Panc1 (cell line): ENCODE data around the gene UBTD1. TPM values are rescaled to one million over a fixed set of nuclear protein-coding genes. Genes with fewer than 3 reads are reported as not detected.

Source experiments
- ATAC-seq: fragments of 200-7000 bp; cut with Tn5 transposase; 2 replicates; pipeline ENCODE4 v1.9.1; 2020; ENCODE audit warnings: mild to moderate bottlenecking, moderate library complexity
- BruUV-seq: library from RNA; stranded (reverse); fragments of 400-500 nt; replicated peaks from 2 replicates; lab custom pipeline; 2021; lab: Mats Ljungman, UMichigan
- CTCF ChIA-PET: fragments of 300-600 bp; sonication (Branson Sonifier 250); formaldehyde crosslinking; loops from one replicate; lab custom pipeline; 2022; ENCODE audit warnings: antibody characterized with exemption; lab: Charles Lee
- POLR2A ChIA-PET: fragments of 300-600 bp; sonication (Branson Sonifier 250); formaldehyde crosslinking; loops from one replicate; lab custom pipeline; 2022; ENCODE audit warnings: antibody characterized with exemption; lab: Charles Lee
- DNase-seq: peaks from one replicate; pipeline ENCODE4 v3.0.0-alpha.2; 2010; ENCODE audit warnings: low read depth, low spot score
- H3K27ac ChIP-seq: 2 replicates; pipeline ENCODE4 v1.5.1; 2011; ENCODE audit warnings: mild to moderate bottlenecking, low read length, inconsistent platforms
- H3K27me3 ChIP-seq: fragments of 200-500 bp; sonication (Bioruptor generic); 2 replicates; pipeline ENCODE4 v1.6.0; 2014; ENCODE audit warnings: low read length, inconsistent platforms; ENCODE audit not compliant: control insufficient read depth, insufficient read depth
- H3K36me3 ChIP-seq: fragments of 200-500 bp; sonication (Bioruptor generic); 2 replicates; pipeline ENCODE4 v1.5.1; 2014; ENCODE audit warnings: inconsistent platforms, mild to moderate bottlenecking, low read length, moderate library complexity; ENCODE audit not compliant: control insufficient read depth, insufficient read depth
- H3K4me1 ChIP-seq: 2 replicates; pipeline ENCODE4 v1.5.1; 2011; ENCODE audit warnings: inconsistent platforms, mild to moderate bottlenecking, low read length, moderate library complexity; ENCODE audit not compliant: control insufficient read depth, insufficient read depth
- H3K4me3 ChIP-seq, 2 experiments: 2 replicates each; pipeline ENCODE4 v1.5.1; 2011 to 2012; ENCODE audit warnings: low read depth in 2 of 2, low read length in 2 of 2, mild to moderate bottlenecking in 2 of 2, inconsistent platforms in 1 of 2, moderate library complexity in 1 of 2
- H3K9me3 ChIP-seq: fragments of 200-500 bp; sonication (Bioruptor generic); 2 replicates; pipeline ENCODE4 v1.5.1; 2014; ENCODE audit warnings: low read depth, mild to moderate bottlenecking, inconsistent platforms, low read length, moderate library complexity; ENCODE audit not compliant: control insufficient read depth, insufficient read depth
- CTCF ChIP-seq: fragments of 450-650 bp; IDR thresholded peaks from 2 replicates; pipeline ENCODE4 v1.5.1; 2017; ENCODE audit warnings: mild to moderate bottlenecking
- POLR2AphosphoS5 ChIP-seq: IDR thresholded peaks from 2 replicates; pipeline ENCODE4 v1.6.1; 2012; ENCODE audit warnings: mild to moderate bottlenecking, low read depth, low read length, moderate library complexity
- REST ChIP-seq, 2 experiments: IDR thresholded peaks; 2 replicates each; pipeline ENCODE4 v1.6.1; 2011 to 2012; ENCODE audit warnings: low read depth in 2 of 2, control low read depth in 1 of 2, low read length in 1 of 2, mild to moderate bottlenecking in 1 of 2, moderate library complexity in 1 of 2; ENCODE audit not compliant: insufficient read depth in 1 of 2
- SIN3A ChIP-seq: IDR thresholded peaks from 2 replicates; pipeline ENCODE4 v1.6.1; 2012; ENCODE audit warnings: low read depth, mild to moderate bottlenecking, low read length, moderate library complexity, borderline replicate concordance; ENCODE audit not compliant: insufficient read depth
- TCF7L2 ChIP-seq: IDR thresholded peaks from 2 replicates; pipeline ENCODE4 v1.6.1; 2011; ENCODE audit warnings: mild to moderate bottlenecking, low read depth, low read length, inconsistent platforms
- in situ Hi-C: cut with HindIII; loops from 2 replicates; pipeline ENCODE4 v1.10.0; 2016; ENCODE audit warnings: low sequenced_read_pairs, low pct_unique_long_range_greater_than_20kb
- intact Hi-C: fragments of 100-400 bp; cut with micrococcal nuclease; formaldehyde crosslinking; loops from one replicate; pipeline ENCODE4 v1.10.0; 2022; ENCODE audit not compliant: unreplicated experiment
- total RNA-seq: library from RNA; stranded (reverse); gene quantifications from one replicate; pipeline ENCODE4 v1.2.1, GENCODE V29; 2021; ENCODE audit not compliant: unreplicated experiment

The UBTD1 gene
- total RNA-seq, 1 experiment from 2014 or later = 55.6 TPM

GRCh38 chr10:97538411-97538810 is 39.7 kb downstream of the UBTD1 start:
- H3K27me3 ChIP-seq = no peaks in the 10 kb centered on the region
- TF ChIP-seq REST (IDR thresholded peaks at IDR 0.05; ENCODE audit: insufficient read depth in 1 of 2, low read depth in 2 of 2, low read length in 1 of 2) (no peak), TCF7L2 (no peak), POLR2AphosphoS5 (no peak), CTCF (no peak), SIN3A (no peak)
- H3K4me1 ChIP-seq = peaks cover 60% of the 10 kb centered on the region
- H3K36me3 ChIP-seq = no peaks in the 10 kb centered on the region
- no TSS peak for BruUV-seq
- no peaks in the 10 kb centered on the region for H3K9me3 ChIP-seq
- intact Hi-C loops (no loop called here), in situ Hi-C loops (no loop called here)
- no peak overlapping the region for H3K4me3 ChIP-seq
- ChIA-PET CTCF (interaction anchor here (0.6 to 1.3 kb wide), 5 partner anchors 14 to 347 kb away, joined by 3 to 8 read pairs (median 3); no protein-coding TSS in a partner anchor), POLR2A (no interaction called here)
- H3K27ac ChIP-seq = peak overlapping the region; percentile 95
- DNase-seq = no peak
- ATAC-seq = no peak

DNA sequence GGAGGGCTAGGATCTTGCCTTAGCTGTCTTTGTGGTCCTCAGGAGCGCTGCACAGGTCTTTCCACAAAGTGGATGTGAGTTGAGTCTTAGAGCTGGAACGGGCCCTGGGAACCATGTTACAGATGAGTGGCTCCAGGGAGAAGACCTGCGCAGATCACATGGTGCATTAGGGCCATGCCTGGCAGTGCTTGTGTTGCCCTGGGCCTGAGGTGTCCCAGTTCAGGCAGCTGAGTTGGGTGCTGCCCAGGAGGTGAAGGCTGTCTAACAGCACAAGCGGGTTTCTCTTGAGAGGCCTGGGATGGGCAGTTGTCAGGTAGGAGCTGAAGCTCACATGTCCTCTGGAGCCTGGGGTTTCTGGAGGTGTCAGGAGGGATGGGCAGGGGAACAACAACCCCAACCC is 40.1 kb downstream of the UBTD1 start:
- CTCF ChIA-PET = interaction anchor here (0.6 to 1.3 kb wide), 3 partner anchors 13 to 348 kb away, joined by 3 to 8 read pairs (median 4); no protein-coding TSS in a partner anchor
- no peak for ATAC-seq
- intact Hi-C loops (no loop called here), in situ Hi-C loops (no loop called here)
- H3K27me3 ChIP-seq = no peaks in the 10 kb centered on the region
- peak overlapping the region; percentile 95 for H3K27ac ChIP-seq
- peaks cover 65% of the 10 kb centered on the region for H3K4me1 ChIP-seq
- H3K4me3 ChIP-seq = no peak overlapping the region
- POLR2A ChIA-PET = no interaction called here
- no peaks in the 10 kb centered on the region for H3K36me3 ChIP-seq
- no TSS peak for BruUV-seq
- H3K9me3 ChIP-seq = no peaks in the 10 kb centered on the region
- no peak for DNase-seq
- TF ChIP-seq TCF7L2 (no peak), POLR2AphosphoS5 (no peak), SIN3A (no peak), CTCF (no peak), REST (IDR thresholded peaks at IDR 0.05; ENCODE audit: insufficient read depth in 1 of 2, low read depth in 2 of 2, low read length in 1 of 2) (no peak)
